ENCODE results near the gene CACNB4.

GRCh38 chr2:151827564-151828142 is 271.2 kb downstream of the CACNB4 start:
- no peak for TF ChIP-seq CTCF (IDR thresholded peaks at IDR 0.05)
- no peak for TF ChIP-seq POLR2A (IDR thresholded peaks at IDR 0.05)
- TF ChIP-seq POLR2AphosphoS5 (IDR thresholded peaks at IDR 0.05): no peak

Measured in breast epithelium (tissue), 3 donors.